LNCaP clone FGC (cell line): ENCODE results near the gene HAP1.

Experiments used
- DNase-seq: peaks from one replicate; pipeline ENCODE4 v3.0.0-alpha.2; 2011; ENCODE audit warnings: low read depth
- H3K4me3 ChIP-seq: 2 replicates; pipeline ENCODE4 v1.5.1; 2011; ENCODE audit warnings: mild to moderate bottlenecking, low read depth, low read length, control low read depth
- TF ChIP-seq, protein P1 (sequence below): IDR thresholded peaks from 2 replicates; pipeline ENCODE4 v1.5.1; 2012; ENCODE audit warnings: mild to moderate bottlenecking; ENCODE audit not compliant: control insufficient read depth, insufficient read depth; ENCODE audit errors: extremely low read depth

The HAP1 gene

DNA sequence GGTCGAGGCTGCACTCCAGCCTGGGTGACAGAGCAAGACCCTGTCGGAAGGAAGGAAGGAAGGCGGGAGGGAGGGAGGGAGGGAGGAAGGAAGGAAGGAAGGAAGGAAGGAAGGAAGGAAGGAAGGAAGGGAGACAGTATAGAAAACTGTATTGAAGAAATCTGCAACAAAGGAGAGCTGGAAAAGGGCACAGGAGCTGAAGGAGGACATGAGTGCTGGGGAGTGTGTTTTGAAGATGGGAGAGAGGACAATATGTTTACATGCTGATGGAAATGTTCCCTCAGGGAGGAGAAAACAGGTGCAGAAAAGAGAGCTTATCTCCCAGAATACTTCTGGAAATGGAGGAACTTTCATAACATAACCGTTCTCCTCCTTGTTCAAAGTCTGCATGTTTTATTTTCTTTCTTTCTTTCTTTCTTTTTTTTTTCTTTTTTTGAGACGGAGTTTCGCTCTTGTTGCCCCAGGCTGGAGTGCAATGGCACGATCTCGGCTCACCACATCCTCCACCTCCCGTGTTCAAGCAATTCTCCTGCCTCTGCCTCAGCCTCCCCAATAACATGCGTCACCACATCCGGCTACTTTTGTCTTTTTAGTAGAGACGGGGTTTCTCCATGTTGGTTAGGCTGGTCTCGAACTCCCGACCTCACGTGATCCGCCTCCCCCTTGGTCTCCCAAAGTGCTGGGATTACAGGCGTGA is 2.7 kb upstream of the HAP1 start:
- TF ChIP-seq, protein P1, sequence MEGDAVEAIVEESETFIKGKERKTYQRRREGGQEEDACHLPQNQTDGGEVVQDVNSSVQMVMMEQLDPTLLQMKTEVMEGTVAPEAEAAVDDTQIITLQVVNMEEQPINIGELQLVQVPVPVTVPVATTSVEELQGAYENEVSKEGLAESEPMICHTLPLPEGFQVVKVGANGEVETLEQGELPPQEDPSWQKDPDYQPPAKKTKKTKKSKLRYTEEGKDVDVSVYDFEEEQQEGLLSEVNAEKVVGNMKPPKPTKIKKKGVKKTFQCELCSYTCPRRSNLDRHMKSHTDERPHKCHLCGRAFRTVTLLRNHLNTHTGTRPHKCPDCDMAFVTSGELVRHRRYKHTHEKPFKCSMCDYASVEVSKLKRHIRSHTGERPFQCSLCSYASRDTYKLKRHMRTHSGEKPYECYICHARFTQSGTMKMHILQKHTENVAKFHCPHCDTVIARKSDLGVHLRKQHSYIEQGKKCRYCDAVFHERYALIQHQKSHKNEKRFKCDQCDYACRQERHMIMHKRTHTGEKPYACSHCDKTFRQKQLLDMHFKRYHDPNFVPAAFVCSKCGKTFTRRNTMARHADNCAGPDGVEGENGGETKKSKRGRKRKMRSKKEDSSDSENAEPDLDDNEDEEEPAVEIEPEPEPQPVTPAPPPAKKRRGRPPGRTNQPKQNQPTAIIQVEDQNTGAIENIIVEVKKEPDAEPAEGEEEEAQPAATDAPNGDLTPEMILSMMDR, result no peak
- H3K4me3 ChIP-seq, result no peak overlapping the region
- DNase-seq, result no peak

DNA sequence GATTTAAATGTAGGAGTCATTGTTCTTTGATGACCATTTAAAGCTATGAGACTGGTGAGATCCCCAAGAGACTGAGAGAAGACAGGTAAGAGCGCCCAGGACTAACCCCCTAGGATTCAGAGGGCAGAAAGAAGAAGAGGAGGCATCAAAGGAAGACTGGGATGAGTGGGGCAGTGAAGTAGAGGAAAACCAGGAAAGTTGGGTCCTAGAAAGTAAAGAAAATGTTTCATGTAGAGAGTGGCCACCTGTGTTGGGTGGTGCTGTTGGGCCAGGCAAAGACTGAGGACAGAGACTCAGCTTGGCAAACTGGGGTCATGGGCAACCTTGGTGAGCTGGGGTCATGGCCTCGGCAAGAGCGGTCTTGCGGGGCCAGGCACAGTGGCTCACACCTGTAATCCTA is 1.3 kb upstream of the HAP1 start:
- H3K4me3 ChIP-seq, result no peak overlapping the region
- DNase-seq, result no peak
- TF ChIP-seq, protein P1, result no peak

DNA sequence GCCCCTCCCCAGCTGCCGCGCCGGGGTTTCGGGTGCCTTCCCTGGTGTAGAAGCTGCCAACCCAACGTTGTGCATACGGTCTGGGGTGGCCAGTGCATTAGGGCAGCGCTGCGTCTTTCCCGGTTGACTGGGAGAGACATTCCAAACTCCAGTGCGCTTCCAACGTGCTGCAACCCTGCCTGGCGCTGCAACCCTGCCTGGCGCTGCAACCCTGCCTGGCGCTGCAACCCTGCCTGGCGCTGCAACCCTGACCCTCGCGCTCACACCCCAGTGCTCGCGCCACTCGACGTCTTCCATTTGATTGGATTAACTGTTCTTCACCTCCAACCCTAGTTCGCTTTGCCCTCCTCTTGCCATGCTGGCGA is 488 bp upstream of the HAP1 start:
- TF ChIP-seq, protein P1, result no peak
- H3K4me3 ChIP-seq, result peak overlapping the region; percentile 57
- DNase-seq, result no peak

DNA sequence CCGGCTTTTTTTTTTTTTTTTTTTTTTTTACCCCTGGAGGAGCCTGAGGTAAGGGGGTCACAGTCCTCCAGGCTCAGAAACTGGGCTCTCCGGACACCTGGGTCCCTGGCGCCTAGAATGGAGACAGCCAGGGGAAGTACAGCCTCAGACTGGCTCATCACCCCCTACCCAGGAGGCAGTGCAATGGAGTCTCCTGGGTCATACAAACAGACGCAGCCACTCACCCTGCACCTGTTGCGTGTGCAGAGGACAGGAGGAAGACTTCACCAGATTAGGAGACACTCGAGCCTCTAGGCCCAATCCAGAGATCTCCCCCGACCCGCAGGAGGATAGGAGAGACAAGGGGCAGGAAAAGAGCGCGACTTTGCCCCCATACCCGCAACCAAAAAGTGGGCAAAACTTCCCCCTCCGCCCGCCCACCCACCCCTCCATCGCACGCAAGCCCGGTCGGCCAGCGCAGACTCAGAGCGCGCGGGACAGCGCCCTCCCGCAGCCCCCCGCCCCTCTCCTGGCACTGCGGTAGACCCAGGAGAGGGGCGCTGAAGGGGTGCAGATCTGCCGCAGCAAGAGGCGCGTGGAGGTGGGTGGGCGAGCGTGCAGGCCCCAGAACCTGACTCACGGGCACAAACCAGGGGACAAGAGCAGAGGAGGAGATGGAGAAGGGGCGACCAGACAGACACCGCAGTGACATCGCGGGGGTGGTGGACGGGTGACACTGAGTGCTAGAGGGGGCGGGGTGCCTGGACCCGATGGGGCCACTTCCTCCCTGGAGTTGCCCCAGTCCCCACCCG is 900 bp downstream of the HAP1 start:
- no peak for DNase-seq
- TF ChIP-seq, protein P1, result no peak
- peak overlapping the region; percentile 57 for H3K4me3 ChIP-seq

DNA sequence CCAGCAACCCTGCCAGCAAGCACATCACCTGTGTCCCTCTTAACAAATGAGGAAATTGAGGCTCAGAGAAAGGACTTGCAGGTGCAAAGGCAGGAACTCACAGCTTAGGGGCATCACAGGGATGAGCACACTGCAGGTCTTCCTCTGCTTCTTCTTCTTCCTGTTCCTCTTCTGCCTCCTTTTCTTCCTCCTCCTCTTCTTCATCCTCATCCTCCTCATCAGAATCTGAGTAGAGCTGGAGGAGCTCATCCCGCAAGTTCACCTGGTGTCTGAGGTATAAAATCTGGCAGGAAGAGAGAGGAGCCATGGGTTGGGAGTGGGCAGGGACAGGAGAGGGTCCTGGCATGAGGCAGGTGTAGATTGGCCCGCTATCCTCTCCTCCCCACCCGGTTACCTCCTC is 2.6 kb downstream of the HAP1 start:
- TF ChIP-seq, protein P1, result no peak
- H3K4me3 ChIP-seq, result no peak overlapping the region
- no peak for DNase-seq

DNA sequence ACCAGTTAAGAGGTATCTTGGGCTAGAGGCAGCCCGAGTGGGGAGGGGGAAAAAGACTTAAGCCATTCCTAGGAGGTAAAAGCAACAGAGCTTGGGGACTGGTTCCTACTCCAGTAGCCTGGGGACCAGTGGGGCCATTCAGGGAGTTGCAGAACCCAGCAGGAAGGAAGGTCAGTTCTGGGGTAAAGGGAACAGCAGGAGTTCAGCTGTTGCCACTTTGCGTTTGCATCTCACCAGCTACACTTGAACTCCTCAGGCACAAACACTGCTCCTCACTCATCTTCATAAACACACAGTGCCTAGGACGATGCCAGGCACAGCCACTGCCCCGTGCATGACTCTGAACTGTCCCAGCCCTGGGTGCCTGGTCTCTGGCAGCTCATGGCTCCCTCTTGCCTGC is 4.0 kb downstream of the HAP1 start:
- no peak overlapping the region for H3K4me3 ChIP-seq
- DNase-seq, result no peak
- TF ChIP-seq, protein P1, result no peak
